G401.6 (cell line): ENCODE measurements around the gene CD7.

Experiments used
- FAIRE-seq: peaks from 2 replicates; lab custom pipeline; 2012; peaks lifted over from hg19 to GRCh38; lab: Jason Lieb, UNC

CD7 gene

DNA sequence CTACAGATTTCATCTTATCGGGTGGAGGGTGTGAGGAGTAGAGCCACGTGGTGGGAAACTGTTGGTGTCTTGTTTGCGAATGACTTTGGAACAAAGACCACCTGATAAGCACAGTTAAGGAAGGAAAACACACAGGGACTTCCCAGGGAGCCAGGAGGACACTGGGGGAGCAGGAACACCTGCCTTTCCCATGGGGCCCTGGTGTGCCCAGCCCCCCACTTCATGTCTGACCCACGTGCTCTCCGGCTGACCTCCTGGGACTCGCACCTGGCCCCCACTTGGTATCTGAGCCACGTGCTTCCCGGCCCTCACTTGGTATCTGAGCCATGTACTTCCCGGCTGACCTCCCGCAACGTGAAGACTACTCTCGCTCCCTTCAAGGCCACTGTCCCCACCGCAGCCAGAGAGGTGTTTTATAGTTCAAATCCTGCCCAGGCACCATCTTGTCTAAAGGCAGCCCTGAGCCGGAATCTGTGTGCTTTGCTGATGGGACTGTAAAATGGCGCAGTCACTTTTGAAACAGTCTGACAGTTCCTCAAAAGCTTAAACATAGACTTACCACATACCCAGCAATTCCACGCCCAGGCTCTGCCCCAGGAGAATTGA, 38.5 kb downstream of the CD7 start:
- FAIRE-seq: no peak

DNA sequence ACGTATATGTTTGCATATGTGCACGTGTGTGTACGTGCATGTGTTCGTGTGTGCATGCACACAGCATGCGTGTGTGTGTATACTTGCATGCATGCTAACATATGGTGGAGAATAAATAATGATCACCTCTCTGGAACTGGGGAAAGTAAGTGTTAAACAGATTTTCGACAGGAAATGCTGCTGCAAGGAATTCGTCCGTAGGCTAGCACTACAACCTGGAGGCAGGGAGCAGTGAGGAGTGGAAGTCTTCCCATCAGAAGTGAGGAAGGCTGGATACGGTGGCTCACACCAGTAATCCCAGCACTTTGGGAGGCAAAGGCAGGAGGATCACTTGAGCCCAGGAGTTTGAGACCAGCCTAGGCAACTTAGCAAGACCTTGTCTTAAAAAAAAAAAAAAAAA, 39.1 kb downstream of the CD7 start:
- FAIRE-seq: no peak

DNA sequence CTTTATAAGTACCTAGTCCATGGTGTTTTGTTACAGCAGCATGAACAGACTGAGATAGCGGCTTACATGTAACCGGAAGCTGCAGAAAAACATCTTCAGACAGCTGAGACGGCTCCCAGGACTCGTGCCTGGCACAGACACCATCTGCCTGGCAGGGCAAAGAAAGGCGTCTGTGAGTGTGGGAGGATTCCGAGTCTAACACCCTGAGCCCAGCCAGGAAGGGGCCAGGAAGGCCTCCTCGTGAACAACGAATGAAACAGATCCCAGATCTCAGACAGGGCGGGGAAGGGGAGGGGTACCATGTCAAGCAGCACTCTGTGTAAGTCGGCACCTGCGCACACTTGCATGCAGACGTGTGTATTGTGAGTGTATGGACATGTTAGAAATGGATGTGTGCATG, 39.6 kb downstream of the CD7 start:
- no peak for FAIRE-seq

DNA sequence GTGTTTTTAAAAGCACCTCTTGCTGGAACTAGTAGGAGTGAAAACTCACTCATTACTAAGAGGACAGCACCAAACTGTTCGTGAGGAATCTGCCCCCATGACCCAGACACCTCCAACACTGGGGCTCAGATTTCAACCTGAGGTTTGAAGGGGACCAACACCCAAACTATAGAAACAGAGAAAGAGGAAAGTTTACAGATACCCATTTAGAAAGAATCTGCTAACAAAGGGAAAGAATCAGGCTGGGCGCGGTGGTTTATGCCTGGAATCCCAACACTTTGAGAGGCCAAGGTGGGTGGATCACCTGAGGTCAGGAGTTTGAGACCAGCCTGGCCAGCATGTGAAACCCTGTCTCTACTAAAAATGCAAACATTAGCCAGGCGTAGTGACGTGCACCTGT, 40.5 kb downstream of the CD7 start:
- no peak for FAIRE-seq

DNA sequence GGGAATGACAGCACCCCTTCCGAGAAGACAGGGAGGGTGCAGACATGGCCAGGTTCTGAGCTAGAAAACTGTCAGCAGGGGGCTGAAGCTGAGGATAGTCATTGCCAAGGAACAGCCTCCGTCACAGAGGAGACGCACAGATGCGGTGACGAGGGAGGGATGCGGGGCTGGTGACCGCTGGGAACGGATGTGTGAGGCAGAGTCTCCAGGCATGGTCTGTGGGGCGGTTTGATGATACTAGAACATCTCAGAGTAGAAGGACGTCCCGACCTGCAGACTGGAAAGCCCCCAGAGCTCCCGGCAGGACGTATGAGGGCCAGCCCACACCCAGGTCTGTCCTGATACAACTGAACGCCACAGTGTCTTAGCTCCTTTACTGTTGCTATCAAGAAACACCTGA, 42.1 kb downstream of the CD7 start:
- FAIRE-seq: no peak

DNA sequence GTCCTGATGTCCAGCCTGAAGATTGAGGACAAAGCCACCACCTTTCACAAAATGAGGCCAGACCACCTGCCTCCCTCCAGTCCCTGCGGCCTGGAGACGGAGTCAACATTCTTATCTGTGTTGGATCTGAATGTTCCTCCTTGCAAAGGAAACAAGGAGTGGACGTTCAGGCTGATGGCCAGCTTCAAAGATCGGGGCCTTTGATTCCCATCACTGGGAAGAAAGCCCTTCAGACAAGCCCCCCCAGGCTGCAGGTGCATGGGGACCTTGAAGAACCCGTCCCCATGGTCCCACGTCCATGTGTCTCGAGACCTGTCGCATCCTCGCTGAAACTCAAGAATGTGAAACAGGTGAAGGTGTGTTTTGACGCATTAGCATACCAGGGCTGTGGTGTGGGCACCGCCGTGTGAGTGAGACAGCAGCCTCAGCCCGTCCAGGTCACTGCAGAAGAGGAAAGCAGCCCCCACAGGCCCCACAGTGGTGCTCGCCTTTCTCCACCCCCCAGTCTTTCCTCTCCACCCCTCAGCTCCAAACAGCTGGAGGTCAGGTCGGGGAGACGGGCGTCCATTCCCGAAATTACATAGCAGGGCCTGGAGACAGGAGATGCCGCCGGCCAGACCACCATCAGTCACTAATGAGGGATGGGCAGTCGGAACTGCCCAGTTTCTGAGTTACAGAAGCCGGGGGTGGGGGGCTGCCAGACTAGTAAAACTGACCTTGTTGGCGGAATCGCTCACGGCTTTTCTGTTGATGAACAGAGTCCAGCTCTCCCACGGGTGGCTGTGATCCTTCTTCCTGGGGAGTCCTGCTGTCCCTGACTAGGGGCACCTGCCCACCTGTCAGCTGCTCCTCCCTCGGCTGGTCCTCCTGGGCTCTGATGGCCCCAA, 43.0 kb downstream of the CD7 start:
- no peak for FAIRE-seq

DNA sequence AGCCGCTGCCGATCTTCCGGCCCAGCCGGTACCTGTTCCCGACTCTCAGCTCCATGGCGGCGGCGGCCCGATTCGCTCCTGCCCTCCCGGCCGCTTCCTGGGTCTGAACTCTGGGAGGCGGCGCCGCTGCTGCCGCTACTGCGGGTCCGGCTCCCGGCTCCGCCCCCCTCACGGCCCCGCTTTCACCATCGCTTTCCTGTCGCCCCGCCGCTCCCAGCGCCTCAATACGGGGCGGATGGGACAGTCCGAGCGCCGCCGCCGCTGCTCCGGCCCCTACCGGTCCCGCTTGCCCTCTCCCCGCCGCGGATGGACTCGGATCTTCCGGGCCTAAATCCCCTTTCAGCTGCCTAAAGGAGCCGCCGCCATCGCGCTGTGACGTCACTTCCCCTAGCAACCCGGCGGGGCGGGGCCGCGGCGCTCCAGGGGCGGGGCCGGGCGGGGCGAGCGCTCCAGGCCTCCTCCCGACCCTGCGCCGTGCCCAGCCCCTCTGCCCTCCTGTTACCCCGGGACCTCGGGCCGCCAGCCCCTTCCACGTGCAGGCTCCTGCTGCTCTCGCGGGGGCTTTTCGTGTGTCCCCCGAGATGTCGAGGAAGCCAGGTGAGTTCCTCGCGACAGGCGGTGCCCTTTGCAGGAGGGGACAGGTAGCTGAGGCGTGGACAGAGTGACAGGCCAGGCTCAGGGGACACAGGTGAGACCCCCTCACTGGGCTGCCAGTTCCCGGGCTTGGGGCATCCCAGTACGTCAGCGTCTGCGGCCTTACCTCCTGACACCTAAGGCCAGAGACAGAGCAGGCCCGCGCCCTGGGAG, 43.9 kb downstream of the CD7 start, which contains the start of gene CSNK1D:
CSNK1D (minus strand) TSS at position 374 of the 807 bp plus-strand sequence; CDS start at position 55, 319 bp downstream.
- FAIRE-seq: no peak

DNA sequence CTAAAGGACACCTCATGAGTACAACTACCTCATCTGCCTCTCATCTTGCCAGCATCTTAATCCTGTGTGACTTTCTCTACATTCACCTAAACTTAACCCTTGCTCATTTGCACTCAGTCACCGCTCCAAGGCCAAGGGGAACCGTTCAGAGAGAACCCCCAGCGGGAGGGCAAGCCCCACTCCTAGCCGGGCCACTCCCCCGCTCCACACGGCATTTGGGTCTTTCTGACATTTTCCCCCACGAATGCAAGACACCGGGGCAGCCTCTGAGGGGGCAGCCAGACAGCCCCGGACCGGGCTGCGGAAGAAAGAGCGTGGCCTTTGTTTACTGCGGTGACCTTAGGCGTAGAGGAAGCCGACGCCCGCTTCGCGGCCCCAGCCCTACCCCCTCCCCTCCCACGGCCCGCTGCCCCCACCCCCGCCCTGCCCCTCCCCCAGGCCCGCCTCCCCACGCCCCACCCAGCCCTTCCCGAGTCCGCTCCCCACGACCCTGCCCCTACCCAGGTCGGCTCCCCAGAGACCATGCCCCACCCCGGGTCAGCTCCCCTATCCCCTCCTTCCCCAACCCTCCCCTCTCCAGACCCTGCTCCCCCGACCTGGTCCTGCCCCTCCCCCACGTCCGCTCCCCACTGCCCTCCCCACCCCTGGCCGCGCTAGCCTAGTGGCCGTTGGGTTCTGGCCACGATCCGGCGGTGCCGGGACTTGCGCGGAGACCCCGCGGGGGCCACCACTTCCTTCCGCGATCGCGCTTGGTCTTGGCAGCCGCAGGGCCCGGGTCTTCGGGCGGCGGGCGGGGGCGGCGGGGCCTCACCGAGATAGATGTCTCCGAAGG, 44.7 kb downstream of the CD7 start:
- no peak for FAIRE-seq

DNA sequence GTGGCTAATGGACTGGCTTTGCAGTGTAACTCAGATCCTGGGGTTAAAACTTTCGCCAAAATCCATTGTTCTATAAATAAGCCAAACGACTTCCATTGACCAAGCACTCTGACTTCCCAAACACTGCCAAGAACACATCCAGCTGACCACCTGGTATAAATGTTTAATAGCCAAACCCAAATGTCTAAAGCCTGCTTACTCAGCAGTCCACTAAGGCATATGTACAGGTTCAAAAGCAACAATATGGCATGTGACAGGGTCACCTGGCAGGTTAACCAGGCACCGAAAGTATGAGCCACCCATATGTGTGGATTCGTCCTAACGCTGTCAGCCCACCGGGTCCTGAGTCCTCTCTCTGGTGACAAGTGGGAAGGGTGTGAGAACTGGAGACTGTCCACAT, 46.0 kb downstream of the CD7 start:
- no peak for FAIRE-seq

DNA sequence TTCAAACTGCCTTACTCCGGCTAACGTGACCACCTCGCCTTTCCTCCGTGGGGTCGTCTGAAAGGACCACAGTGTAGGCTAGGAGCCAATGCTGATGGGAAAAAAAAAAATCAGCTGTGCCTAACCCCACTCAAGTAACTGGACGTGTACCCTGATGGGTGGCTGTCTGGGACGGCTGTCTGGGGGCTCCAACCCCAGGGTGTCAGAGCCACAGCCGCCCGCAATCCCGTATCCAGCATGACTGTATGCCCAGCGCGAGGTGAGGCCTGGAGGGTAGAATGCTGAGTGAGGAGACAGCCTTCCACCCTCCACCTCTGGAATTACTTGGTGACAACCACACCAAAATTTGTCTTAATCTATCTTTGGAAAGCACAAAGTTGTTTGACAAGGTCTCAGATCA, 46.8 kb downstream of the CD7 start:
- FAIRE-seq: no peak

DNA sequence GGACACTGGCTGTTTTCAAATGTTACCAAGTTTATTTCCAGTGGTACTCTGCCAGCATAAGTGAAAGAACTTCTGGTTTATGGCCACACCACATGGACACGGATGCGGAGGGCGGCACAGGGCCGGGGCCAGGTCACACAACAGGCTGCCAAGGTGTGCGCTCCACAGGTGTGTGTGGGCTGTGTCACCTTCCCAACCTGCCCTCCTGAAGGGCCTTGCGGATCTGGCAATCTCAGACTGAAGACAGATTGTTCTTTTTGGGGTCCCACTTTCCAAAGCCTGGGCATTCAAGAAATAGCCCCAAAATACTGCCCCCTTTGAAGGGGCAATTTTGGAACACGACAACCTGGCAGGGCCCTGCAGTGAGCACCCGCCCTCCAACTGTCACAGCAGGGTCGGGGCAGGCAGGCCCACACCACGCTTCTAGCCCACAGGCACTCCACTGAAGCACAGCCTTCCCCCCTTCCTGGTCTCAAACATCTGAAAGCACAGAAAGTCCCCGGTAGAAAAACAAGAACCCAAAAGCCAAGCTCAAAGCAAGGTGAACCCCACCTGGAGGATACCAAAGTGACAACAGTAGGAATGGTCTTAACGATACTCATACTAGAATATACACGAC, 47.4 kb downstream of the CD7 start:
- FAIRE-seq: no peak

DNA sequence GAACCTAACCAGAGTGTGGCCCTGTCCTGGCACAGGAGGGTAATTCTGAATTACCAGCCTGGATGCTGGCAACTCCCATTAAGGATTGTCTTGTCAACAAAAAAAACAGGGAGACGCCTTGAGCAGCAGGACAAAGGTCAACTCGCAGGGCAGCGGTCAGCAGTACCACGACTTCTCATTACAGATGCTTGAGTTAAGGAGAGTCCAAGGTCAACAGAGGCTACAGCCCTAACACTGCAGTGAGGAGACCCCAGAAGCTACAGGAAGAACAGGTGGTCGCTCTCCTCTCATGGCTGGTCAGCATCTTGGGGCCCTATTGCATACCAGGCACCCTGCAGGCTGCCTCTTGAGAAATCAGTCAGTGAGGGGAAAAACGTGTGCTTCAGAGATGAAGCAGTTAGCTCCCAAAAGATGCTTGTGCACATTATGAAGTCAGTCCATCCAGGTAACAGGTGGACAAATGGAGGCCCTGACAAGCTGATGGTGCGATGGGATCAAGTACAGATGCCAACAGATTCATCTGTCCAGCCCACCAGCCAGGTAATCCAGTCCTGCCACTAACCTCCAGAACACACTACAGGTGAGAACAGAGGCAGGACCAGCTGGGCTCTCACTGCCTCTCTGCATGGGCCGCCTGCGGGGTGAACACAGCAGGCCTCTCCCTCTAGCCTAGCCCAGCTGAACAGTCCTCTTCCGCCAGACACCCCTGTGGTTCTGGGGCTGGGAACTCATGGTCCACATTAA, 48.1 kb downstream of the CD7 start:
- FAIRE-seq: no peak

DNA sequence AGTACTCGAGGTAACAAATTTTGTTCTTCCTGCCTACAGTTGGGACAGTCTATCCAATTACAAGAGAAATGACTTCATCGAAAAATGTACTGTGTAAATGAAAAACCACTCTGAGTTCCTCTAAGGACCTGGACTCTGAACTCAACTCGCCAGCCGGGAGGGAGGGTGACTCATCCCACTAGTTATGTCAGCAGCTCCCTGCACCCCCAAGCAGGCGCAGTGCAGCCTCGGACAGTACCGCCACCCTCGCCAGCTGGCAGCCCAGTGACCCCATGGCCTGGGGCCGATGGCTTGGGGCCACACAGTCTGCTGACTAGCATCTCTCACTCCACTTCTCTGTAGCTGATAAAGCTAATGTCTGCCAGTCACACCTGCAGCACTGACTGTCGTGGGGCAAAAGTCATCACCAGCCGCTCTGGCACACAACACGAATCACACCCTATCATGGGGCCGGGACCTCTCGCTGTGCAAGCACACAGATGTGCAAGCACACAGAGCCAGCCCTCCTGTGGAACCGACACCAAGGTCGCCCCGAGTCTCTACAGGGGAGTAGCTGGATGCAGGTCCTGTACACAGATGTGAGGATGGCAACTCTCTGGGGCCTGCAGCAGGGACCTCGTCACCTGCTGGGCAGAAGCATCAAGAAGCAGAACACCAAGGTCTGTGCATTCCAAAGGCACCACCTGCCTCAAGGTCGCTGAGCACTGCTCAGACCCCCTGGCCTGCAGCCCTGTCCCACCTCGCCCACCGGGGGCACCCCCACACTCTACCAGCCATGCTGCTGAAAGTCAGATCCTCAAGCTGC, 49.6 kb downstream of the CD7 start:
- no peak for FAIRE-seq

DNA sequence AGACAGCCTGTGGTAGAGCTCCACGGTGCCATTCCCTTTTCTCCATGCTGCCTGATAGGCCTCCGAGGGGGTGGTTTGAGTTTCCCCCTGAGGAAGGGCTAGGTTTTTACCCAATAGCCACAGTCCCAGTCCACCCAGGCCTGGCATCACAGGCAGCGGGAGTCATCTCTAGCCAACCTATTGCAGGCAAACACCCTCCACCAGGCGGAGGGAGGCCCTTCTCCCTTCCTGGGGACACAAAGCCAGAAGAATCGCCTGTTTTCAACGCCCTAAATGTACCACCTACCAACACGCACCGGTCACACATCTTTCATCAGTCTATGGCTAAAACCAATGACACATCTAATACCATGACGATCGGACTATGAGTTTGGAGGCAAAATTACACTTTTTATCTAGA, 51.3 kb downstream of the CD7 start:
- FAIRE-seq: no peak
